Stimulated activated CD8-positive, alpha-beta memory T cell treated with anti-CD3 and anti-CD28 coated beads, Interleukin-15, amount 100 ng/mL, for 1 hour (primary cell): ENCODE results near the gene IFT81.

ENCODE experiments used
- DNase-seq: peaks from one replicate; pipeline ENCODE4 v3.0.0-alpha.2; 2020; ENCODE audit warnings: low read depth

IFT81 gene

DNA sequence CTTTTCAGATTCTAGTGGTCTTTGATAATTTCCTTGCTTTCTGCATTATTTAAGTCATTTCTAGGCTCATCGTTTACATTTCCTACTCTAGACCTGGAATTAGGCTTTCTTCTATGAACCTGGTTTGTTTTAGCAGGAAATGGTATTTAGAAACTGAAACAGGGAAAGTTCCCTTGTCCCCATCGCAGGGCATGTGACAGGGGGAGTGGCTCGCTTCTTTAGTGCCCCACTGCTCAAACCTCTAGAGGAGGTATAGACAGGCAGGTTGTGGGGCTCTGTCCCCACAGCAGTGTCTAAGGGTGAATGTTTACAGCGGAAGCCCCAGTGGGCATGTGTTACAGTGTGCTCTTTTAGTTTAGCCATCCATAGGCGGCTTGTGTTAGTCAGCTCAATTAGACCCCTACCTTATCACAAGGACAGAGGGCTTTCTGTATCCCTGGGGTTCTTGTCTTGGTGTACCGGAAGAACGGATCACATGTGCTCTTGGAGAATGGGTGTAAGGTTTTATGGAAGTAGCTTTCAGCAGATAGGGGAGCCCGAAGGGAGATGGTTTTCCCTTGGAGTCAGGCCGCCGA, 25.0 kb downstream of the IFT81 start:
- no peak for DNase-seq

DNA sequence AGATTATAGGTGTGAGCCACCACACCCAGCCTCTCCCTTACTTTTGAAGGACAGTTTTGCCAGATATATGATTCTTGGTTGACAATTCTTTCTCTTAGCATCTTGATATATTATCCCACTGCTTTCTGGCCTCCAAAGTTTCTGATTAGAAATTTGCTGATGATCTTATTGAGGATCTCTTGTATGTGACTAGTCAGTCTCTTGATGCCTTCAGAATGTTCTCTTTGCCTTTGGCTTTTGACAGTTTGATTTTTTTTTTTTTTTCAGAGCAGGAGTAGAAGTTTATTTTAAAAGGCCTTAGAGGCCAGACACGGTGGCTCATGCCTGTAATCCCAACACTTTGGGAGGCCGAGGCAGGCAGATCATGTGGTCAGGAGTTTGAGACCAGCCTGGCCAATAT, 32.6 kb downstream of the IFT81 start:
- no peak for DNase-seq

DNA sequence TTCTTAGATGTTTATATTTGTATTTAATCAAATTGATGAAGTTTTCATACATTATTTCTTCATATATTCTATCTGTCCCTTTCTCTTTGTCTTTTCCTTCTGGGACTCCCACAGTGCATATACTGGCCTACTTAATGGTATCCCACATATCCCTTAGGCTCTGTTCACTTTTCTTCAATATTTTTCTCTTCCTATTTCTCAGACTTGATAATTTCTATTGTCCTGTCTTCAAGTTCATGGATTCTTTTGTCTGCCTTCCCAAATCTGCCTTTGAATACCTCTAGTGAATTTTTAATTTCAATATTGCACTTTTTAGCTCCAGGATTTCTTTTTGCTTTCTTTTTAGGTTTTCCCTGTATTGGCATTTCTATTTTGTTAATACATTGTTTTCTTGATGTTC, 33.4 kb downstream of the IFT81 start:
- no peak for DNase-seq

DNA sequence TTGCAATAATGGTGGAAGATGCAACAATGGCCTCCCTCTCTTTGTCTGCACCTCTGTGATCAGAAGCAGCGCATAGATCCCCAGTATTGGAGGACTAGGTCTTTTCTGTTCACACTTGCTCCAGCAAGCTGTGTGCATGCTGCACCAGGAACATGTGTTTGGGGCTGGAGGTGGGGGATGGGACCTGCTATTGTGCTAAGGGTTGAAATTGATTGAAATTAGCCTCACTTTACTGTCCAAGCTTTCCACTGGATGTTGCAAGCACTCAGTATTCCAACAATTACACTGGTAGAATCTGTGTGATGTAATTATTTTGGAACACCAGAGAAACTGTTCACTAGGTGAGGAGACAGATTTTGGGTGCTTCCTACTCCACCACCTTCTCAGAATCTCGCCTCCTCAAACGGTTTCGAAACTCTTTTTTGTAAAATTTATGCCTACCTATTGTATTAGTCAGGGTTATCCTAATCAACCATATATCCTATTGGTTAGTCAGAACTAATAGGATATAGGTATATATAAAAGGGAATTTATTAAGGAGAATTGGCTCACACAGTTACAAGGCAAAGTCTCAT, 35.6 kb downstream of the IFT81 start:
- DNase-seq: no peak

DNA sequence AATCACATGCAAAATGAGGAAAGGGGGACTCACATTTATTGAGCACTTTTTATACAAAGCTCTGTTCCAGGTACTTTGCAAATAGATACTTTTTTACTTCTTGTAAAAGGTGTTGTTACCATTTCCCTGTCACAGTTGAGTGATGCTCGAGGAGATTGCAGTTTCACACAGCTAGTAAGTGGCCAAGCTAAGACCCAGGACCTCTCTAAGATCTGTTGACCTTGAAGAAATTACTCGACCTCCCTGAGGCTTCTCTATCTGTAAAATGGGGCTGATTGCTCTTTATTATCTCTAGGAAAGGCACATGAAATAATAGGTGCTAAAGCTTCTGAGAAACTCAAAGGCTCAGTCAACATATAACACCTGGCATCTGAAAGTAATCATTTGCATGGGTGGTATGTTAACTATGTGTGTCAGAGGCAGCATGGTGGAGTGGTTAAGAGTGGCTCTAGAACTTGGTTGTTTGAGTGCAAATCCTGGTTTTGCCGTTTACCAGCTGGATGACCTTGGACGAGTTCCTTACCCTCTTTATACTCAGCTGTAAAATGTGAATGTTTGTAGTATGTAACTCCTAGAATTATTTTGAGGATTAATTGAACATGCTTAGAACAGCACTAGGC, 41.5 kb downstream of the IFT81 start:
- DNase-seq: no peak

DNA sequence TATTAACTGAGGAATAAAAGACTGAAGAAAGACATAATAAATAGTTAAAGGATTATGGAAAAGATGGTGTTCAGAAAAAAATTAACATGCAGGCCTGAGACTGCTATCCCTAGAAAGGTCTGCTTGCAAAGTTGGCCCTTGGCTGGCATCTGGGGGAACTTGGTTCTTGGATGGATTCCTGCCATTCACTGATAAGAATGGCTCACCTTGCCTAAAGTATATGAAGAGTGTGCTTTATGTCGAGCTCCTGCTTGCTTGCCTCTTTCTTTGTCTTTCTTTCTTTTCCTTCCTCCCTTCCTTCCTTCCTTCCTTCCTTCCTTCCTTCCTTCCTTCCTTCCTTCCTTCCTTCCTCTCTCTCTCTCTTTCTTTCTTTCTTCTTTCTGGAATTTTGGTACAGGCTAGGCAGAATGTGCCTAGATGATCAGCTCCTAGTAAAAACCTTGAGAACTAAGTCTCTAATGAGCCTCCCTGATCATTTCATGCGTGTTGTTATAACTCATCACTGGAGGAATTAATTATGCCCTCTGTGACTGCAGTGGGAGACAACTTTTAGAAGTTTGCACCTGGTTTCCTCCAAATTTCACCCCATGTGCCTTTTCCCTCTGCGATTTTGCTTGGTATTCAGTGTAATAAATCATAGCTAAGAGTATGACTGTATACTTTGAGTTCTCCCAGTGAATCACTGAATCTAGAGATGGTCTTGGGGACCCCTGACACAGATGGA, 44.7 kb downstream of the IFT81 start:
- DNase-seq: no peak

DNA sequence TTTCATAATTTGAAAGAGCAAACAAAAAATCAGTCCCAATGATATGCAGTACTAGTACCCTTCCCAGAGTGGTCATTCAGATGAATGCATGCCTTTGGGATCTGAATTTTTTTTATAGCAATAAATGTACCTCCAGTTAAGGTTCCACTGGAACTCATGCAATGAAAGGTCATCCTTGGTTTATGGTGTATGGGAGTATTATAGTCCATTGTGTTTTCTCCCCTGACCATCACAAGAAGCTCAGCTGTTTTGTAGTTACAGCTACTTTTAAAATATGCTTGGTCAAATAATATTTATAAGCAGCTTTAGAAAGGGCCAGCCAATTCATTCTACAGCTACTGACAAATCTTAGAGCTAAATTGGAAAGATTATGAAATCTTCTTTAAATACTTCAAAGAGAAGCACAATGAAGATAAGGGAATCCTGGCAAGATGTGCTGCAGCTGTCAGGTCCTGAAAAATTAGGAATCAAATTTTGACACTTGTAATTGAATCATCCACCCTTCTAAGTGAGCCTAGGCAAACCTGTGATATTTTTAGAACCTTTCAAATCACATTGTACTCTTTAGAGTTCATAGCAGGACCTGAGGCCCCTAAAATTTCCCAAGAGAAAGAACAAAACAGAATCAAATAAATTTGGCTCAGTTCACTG, 46.5 kb downstream of the IFT81 start:
- no peak for DNase-seq

DNA sequence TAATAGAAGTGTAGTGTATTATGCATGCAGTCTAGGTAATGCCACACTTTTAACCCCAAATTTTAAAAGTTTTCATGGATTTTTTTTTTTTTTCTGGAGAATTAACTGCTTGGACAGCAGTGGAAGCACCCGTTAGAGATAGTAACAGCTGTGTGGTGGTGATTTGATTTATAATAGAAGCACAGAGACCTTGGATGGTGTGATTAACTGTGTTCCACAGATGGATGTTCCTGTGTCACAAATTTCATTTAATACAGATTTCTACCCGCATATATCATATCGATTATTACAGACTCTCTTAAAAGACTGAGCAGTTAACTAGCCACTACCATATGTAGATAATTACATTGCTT, 47.0 kb downstream of the IFT81 start:
- DNase-seq: no peak

DNA sequence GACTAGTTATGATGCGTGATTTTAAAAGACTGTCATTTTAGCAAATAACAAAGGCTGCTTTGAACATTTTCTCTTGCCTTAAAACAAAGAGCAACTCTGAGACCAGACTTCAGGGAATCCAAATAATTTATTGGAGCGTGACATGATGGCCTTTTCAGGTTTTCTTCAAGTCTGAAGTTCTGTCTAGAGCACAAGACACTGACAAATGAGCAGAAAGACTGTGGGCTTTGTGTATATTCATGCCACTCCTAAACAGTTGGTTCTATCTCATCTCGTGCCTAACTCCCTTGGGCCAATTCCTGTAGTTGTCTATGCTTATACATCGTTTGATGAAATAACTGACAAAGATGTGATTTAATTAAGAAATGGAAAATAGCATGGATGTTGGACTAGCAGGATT, 47.5 kb downstream of the IFT81 start:
- no peak for DNase-seq

DNA sequence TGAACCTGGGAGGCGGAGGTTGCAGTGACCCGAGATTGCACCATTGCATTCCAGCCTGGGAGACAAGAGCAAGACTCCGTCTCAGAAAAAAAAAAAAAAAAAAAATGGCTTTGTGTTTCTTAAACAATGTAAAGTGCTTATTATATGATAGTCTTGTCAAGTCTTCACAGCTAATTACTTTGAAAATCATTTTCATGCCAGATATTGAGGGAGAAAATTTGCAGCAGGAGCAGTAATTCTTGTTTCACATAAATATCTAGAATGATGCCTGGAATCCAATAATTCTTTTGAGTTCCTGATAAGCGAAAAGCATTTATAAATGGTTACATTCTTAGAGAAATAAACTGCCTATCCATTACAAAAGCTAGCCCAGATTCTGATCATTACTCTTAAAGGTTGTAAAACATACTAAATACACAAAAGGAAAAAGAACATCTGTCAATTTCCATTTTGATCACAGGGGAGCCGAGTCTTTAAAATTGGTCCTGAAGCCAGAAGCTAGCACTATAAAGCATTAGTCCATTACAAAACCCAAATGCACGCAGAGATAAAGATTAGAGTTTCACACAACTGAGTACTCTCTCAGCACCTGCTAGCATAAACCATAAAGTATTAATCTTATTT, 50.3 kb downstream of the IFT81 start:
- no peak for DNase-seq

DNA sequence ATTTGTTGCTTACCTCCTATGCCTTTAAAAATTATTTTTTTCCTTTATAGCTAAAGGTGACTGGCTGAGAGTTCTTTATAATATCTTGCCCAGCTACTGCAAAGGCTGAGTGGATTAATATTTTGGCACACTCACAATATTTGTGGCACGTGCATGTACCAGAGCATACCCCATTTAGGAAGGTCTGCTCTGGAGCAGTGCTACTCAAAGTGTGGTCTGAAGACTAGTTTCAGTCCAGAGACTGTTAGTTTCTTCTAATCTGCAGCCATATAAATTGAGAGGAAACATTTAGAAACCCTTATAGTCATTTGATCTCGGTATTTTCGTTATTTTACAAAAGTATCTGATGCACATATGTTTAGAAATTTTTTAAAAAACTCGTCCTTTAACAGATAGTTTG, 51.0 kb downstream of the IFT81 start:
- DNase-seq: no peak

DNA sequence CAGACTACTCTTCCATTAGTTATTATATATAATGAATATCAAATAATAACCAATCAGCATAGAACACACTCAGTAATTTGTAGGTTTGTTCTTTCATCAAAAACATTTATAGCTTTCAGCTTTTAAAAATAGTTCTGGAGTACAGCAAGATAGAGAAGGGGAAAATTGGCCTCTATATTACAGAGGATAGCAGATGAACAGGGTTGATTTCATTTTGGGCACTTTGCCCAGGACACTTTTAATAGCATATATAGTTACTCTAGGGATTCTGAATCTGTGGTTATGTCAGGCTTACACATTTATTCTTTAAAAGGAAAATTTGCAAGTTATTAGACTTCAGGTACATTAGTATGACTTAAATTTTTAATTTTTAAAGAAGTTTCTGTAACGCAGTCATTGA, 52.6 kb downstream of the IFT81 start:
- DNase-seq: no peak

DNA sequence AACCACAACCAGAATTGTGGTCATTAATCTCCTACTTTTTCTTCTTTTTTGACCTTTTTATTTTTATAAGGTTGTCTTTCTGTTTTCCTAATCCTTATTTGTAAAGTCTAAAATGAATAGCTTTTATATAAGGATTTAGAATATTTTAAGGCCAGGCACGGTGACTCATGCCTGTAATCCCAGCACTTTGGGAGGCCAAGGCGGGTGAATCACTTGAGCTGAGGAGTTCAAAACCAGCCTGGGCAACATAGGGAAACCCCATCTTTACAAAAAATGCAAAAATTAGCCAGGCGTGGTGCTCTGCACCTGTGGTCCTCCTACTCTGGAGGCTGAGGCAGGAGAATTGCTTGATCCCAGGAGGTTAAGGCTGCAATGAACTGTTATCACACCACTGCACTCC, 55.1 kb downstream of the IFT81 start:
- no peak for DNase-seq

DNA sequence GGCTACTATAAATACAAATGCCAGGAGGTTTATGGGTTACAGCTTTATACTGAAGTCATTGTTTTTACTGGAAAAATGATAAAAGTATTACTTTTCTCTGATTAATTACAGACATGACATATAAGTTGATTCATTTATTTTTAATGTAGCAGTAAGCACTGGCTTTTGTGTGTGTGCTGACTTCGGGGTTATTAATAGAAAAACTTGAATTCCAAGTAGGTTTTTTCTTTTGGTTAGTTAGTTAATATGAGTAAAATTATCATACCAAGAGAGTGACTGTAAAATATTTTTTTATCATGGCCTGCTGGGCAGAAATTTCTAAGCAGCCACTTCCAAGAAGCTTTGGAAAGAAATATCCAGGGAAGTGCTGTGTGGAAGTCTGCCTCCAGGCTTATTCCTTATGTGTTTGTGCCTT, 56.4 kb downstream of the IFT81 start:
- DNase-seq: no peak

DNA sequence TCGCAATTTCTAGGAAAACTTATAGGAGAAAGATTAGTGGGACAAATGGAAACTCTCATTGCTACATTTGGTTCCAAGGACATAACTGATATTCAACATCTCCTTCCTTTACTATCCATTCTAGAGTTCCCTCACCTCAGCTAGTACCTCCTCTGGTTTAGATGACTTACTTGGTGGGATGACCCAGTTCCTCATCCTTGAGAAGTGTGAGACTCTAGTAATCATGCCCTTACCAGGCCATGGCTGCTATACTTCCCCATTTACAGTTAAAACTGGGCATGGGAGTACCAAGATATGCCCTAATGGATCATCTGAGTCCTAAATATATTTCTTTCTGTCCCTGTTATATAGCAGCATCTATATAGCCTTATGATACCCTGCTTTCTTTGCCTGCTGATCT, 58.1 kb downstream of the IFT81 start:
- no peak for DNase-seq

DNA sequence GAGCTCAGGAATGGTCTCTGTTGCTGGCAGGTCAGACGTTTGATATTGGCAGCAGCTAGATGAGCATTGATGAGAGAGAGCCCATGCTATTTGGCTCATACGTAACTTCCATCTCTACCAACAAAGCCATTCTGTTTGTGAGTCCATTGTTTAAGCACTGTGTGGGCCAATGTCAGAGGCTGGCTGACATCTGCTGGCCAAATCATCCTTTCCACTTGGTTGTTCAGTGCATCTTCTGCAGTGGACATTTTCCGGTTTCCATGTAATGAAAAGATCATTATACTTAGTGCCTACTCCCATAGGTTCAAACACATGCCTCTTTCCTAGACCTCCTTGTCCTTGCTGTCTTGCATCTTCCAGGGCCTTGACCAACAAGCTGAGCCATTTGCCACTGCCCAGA, 59.2 kb downstream of the IFT81 start:
- no peak for DNase-seq

DNA sequence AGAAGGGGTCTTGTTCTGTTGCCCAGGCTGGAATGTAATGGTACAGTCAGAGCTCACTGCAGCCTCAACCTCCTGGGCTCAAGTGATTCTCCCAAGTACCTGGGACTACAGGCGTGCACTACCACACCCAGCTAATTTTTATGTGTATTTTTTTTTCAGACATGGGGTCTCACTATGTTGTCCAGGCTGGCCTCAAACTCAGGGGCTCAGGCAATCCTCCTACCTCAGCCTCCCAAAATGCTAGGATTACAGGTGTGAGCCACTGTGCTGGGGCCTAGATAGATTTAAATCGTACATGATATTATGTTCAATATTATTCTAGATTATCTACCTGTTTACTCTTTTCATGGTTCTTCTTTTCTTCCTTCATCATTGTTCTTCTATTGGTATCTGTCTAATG, 61.5 kb downstream of the IFT81 start:
- no peak for DNase-seq

DNA sequence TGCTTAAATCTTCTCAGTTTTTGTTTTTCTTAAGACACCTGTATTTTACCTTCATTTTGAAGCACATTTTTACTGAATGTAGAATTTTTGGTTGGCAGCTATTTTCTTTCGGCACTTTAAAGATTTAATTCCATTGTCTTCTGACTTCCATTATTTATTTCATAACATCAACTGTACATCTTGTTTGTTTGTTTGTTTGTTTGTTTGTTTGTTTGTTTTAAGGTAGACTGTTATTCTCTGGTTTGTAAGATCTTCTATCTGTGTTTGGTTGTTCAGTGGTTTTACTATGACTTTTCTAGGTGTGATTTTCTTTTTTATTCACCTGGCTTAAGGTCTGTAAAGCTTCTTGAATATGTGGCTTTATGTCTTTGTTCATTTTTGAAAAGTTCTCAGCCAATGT, 61.9 kb downstream of the IFT81 start:
- DNase-seq: no peak

DNA sequence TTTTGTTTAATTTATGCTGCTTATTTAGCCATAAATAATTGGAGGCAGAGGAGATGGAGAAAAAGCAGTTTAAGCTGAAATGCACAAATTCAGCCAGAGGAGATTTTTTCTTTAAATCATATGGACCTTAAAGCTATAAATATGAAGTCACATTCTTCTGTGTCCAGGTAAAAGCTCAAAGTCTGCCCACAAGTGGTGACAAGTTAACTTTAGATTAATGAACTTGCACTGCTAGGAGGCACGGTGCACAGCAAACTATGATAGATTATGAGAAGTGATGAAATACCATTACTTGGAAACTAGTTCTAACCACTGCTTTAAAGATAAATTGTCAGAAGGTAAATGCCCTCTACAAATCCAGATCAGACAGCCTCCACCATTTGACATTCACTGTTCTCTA, 69.0 kb downstream of the IFT81 start:
- DNase-seq: no peak

DNA sequence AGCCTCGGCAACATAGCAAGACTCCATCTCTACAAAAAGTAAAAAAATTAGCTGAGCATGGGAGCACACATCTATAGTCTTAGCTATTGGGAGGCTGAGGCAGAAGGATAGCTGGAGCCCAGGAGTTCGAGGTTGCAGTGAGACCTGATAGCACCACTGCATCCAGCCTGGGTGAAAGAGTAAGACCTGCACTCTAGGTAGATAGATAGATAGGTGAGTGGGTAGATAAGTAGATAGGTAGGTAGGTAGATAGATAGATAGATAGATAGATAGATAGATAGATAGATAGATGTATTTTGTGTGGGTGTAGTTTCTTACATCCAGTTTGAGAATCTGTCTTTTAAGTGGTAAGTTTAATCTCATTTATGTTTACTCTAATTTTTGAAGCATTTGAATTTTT, 72.8 kb downstream of the IFT81 start:
- no peak for DNase-seq

DNA sequence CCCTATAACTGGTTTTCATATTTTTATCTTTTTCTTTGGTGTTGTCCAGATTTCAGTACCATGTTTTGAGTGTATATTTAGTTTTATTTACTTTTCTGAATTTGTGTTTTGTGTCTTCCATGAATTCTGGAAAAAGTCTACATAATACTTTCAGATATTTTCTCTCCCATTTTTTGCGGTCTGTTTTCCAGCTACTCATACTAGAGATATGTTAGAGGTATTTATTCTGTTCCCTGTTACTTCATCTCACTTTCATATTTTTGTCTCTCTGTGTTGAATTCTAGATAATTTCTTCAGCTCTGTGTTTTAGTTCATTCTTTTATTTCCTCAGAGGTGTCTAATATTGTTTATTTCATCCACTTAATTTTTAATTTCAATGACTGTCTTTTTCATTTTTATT, 74.2 kb downstream of the IFT81 start:
- no peak for DNase-seq

DNA sequence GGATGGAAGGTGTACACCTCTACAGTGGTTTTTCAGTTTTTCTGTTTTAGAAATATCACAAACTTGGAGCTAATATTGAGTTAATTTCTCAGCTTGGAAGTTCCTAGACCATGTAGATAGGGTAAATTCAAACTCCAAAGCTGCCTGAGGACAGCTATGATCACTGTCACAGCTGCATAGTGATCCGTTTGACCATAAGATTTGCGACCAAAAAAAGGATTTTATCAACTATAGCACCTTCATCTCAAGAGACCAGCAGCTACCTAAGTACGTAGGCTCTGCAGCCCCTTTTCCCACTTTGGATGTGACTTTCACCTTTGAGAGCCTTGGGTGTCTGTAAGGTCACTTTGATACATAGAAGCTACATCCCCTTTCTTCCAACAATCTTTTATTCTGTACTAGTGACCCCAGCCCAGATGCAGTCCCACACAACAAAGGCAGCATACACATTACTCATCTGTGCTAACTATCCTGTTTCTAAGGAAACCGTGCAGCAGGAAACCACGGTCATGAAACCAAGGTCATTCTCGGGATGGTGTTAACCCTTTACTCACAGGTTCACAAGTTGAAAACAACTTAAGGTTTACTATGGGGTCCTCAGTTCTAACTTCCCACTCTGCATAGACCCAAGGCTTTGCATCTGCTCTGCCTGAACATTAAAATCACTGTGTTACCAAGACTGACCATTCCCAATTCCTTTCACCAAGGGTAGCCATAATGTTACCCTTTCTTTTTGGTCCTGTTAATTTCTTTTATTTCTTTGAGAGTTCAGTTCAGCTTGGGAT, 75.4 kb downstream of the IFT81 start:
- no peak for DNase-seq
